ENCODE data around the gene HOXB8.

GRCh38 chr17:48647103-48647962, 32.2 kb upstream of the HOXB8 start:
- TF ChIP-seq CTCF (IDR thresholded peaks at IDR 0.05; ENCODE audit: poor library complexity) (no peak), EZH2 (IDR thresholded peaks at IDR 0.05; ENCODE audit: borderline replicate concordance) (peak; percentile 44)

All from hepatocyte (in vitro differentiated cells).